Activated CD8-positive, alpha-beta memory T cell treated with anti-CD3 and anti-CD28 coated beads for 4 hours (primary cell): Measurements from ENCODE around the gene MRPL53.
"Not testable (repeated sequence)": the region's sequence is repeated elsewhere in the genome, so short reads cannot be mapped to it uniquely, and the experiment has no call there.

Experiments
- DNase-seq, 2 donors: peaks; one replicate each; pipeline ENCODE4 v3.0.0-alpha.2; 2020; ENCODE audit warnings: low read depth in 2 of 2

Gene MRPL53

GRCh38 chr2:74454654-74455511 is 17.6 kb downstream of the MRPL53 start, which contains the start of gene INO80B:
Gene INO80B, plus strand, starts transcription at chr2:74455087. Its CDS starts 30 bp downstream, at chr2:74455117.
- DNase-seq: peak; percentile 96

- no peak for DNase-seq
These were observed 21.8 kb downstream of the MRPL53 start for GRCh38 chr2:74450570-74451190.

GRCh38 chr2:74448771-74449170 is 23.7 kb downstream of the MRPL53 start:
- no peak for DNase-seq

GRCh38 chr2:74447230-74447999 is 25.1 kb downstream of the MRPL53 start:
- no peak for DNase-seq

- no peak for DNase-seq
These were observed 27.8 kb downstream of the MRPL53 start for GRCh38 chr2:74444498-74445318.

GRCh38 chr2:74442483-74443297 is 29.8 kb downstream of the MRPL53 start:
- not testable (repeated sequence) for DNase-seq

- no peak for DNase-seq
These were observed 30.6 kb downstream of the MRPL53 start, which contains the start of gene RTKN for GRCh38 chr2:74441690-74442482. Gene RTKN, minus strand, starts transcription at chr2:74441937. Its CDS starts 121 bp downstream, at chr2:74441816.

GRCh38 chr2:74441170-74441689 is 31.2 kb downstream of the MRPL53 start:
- DNase-seq: no peak

- no peak for DNase-seq
These were observed 31.9 kb downstream of the MRPL53 start for GRCh38 chr2:74440378-74441169.

GRCh38 chr2:74439803-74440377 is 32.6 kb downstream of the MRPL53 start:
- DNase-seq: no peak

GRCh38 chr2:74439373-74439772 is 33.1 kb downstream of the MRPL53 start:
- DNase-seq: no peak

- DNase-seq: no peak
These were observed 34.2 kb downstream of the MRPL53 start for GRCh38 chr2:74438248-74438647.

GRCh38 chr2:74436848-74437695 is 35.4 kb downstream of the MRPL53 start:
- no peak for DNase-seq

- DNase-seq: no peak
These were observed 36.2 kb downstream of the MRPL53 start for GRCh38 chr2:74436111-74436805.

- no peak for DNase-seq
These were observed 42.0 kb downstream of the MRPL53 start for GRCh38 chr2:74430502-74430901.
